AG09319 (cell line): ENCODE data around the gene HDAC9.
A peak's percentile ranks its signal among the peaks of the same experiment; 100 is the strongest.

Source experiments
- DNase-seq: peaks from one replicate; pipeline ENCODE4 v3.0.0-alpha.2; 2010; ENCODE audit warnings: low read depth; ENCODE audit errors: extremely low read depth
- CTCF ChIP-seq: IDR thresholded peaks from 2 replicates; pipeline ENCODE4 v1.5.1; 2011; ENCODE audit warnings: low read depth, mild to moderate bottlenecking, inconsistent platforms, low read length, moderate library complexity

HDAC9 gene

GRCh38 chr7:18580950-18581349 is 85.4 kb downstream of the HDAC9 start:
- no peak for DNase-seq
- no peak for TF ChIP-seq CTCF

GRCh38 chr7:18583305-18583704 is 87.8 kb downstream of the HDAC9 start:
- DNase-seq: no peak
- no peak for TF ChIP-seq CTCF

- TF ChIP-seq CTCF: no peak
- DNase-seq: no peak
Observed at GRCh38 chr7:18590241-18590640, 94.7 kb downstream of the HDAC9 start.

GRCh38 chr7:18590744-18591340 is 95.3 kb downstream of the HDAC9 start:
- DNase-seq: peak; percentile 52
- TF ChIP-seq CTCF: peak; percentile 65

GRCh38 chr7:18593602-18594279 is 98.2 kb downstream of the HDAC9 start:
- DNase-seq: no peak
- no peak for TF ChIP-seq CTCF

- DNase-seq: no peak
Observed at GRCh38 chr7:18597754-18598153, 102.2 kb downstream of the HDAC9 start.

More at GRCh38 chr7:18597754-18598153, 102.2 kb downstream of the HDAC9 start:
- TF ChIP-seq CTCF: no peak
